Spinal cord (tissue), 10 donors: Measurements from ENCODE around the gene SVOPL. TPM values are rescaled to one million over a fixed set of nuclear protein-coding genes. Genes with fewer than 3 reads are reported as not detected.

Experiments
- DNase-seq, 6 donors: peaks; one replicate each; pipeline versions ENCODE4 v3.0.0 to v3.0.0-alpha.2; 2013 to 2015; ENCODE audit warnings: low spot score in 6 of 6, low read depth in 4 of 6
- H3K27ac ChIP-seq: one replicate; pipeline ENCODE4 v1.5.1; 2013; ENCODE audit warnings: low read depth, low read length, control low read depth
- H3K27me3 ChIP-seq: one replicate; pipeline ENCODE4 v1.6.1; 2013; ENCODE audit warnings: low read length; ENCODE audit not compliant: control insufficient read depth, insufficient read depth
- H3K36me3 ChIP-seq: one replicate; pipeline ENCODE4 v1.6.1; 2013; ENCODE audit warnings: low read length; ENCODE audit not compliant: control insufficient read depth, insufficient read depth
- H3K4me1 ChIP-seq: one replicate; pipeline ENCODE4 v1.6.1; 2013; ENCODE audit warnings: low read length; ENCODE audit not compliant: control insufficient read depth, insufficient read depth
- H3K4me3 ChIP-seq: one replicate; pipeline ENCODE4 v1.5.1; 2013; ENCODE audit warnings: low read depth, low read length, control low read depth
- H3K9me3 ChIP-seq: one replicate; pipeline ENCODE4 v1.6.1; 2013; ENCODE audit warnings: low read length; ENCODE audit not compliant: control insufficient read depth, insufficient read depth
- WGBS: methylation state at CpG from one replicate; pipeline ENCODE4 v1.1.5; 2013; ENCODE audit warnings: missing lambda C conversion rate; ENCODE audit not compliant: insufficient coverage; 5-methylcytosine and 5-hydroxymethylcytosine counted together
- polyA plus RNA-seq, 2 donors: library from polyadenylated mRNA; unstranded; fragments of 120-200 nt; gene quantifications; one replicate each; pipeline ENCODE4 v1.2.1, GENCODE V29; 2013; ENCODE audit not compliant: insufficient read length in 2 of 2
- total RNA-seq, 2 donors: library from RNA; depleted of rRNA in 1 of 2; stranded (reverse); fragments of 120-200 nt in 1 of 2; fragments of >200 nt in 1 of 2; gene quantifications; one replicate each; pipeline versions ENCODE4 v1.2.3 to v1.2.4, GENCODE V29; 2013 to 2014
- donor health status: healthy.

SVOPL gene
- total and polyA plus RNA-seq, 4 donors = 0.60 to 1.6 (median 0.97) TPM

GRCh38 chr7:138579671-138580070 lies 121.5 kb downstream of the SVOPL start:
- Histone ChIP-seq H3K9me3 (no peaks in the 10 kb centered on the region), H3K36me3 (peaks cover 9% of the 10 kb centered on the region), H3K27ac (no peak overlapping the region), H3K27me3 (no peaks in the 10 kb centered on the region), H3K4me3 (no peak overlapping the region), H3K4me1 (no peaks in the 10 kb centered on the region)
- 100% methylated on average over 1 of the region's 3 CpGs for WGBS
- no peak for DNase-seq

- no CpG with 5 or more reads among the region's 1 CpG for WGBS
Observed at GRCh38 chr7:138579136-138579535, 122.0 kb downstream of the SVOPL start.

GRCh38 chr7:138575897-138576428 lies 125.2 kb downstream of the SVOPL start:
- H3K36me3 ChIP-seq = peaks cover 14% of the 10 kb centered on the region
- H3K4me1 ChIP-seq = no peaks in the 10 kb centered on the region
- no peaks in the 10 kb centered on the region for H3K27me3 ChIP-seq
- H3K27ac ChIP-seq = no peak overlapping the region
- WGBS = no CpG with 5 or more reads among the region's 5 CpGs
- no peak overlapping the region for H3K4me3 ChIP-seq
- DNase-seq = no peak
- H3K9me3 ChIP-seq = no peaks in the 10 kb centered on the region

More at GRCh38 chr7:138579136-138579535, 122.0 kb downstream of the SVOPL start:
- DNase-seq = no peak
- no peaks in the 10 kb centered on the region for H3K4me1 ChIP-seq
- no peaks in the 10 kb centered on the region for H3K9me3 ChIP-seq
- no peak overlapping the region for H3K27ac ChIP-seq
- peaks cover 9% of the 10 kb centered on the region for H3K36me3 ChIP-seq
- no peaks in the 10 kb centered on the region for H3K27me3 ChIP-seq
- no peak overlapping the region for H3K4me3 ChIP-seq

GRCh38 chr7:138573741-138574140 lies 127.4 kb downstream of the SVOPL start:
- Histone ChIP-seq H3K4me3 (no peak overlapping the region), H3K27me3 (no peaks in the 10 kb centered on the region), H3K36me3 (peaks cover 15% of the 10 kb centered on the region), H3K9me3 (no peaks in the 10 kb centered on the region), H3K27ac (no peak overlapping the region), H3K4me1 (no peaks in the 10 kb centered on the region)
- DNase-seq = no peak
- 83% methylated on average over 4 of the region's 4 CpGs for WGBS

- Histone ChIP-seq H3K27ac (no peak overlapping the region), H3K9me3 (no peaks in the 10 kb centered on the region), H3K27me3 (no peaks in the 10 kb centered on the region), H3K36me3 (peaks cover 24% of the 10 kb centered on the region), H3K4me1 (no peaks in the 10 kb centered on the region), H3K4me3 (no peak overlapping the region)
- 100% methylated on average over 3 of the region's 4 CpGs for WGBS
- no peak for DNase-seq
Observed at GRCh38 chr7:138570715-138571114, 130.4 kb downstream of the SVOPL start.

- H3K36me3 ChIP-seq = peaks cover 36% of the 10 kb centered on the region
- peaks cover 9% of the 10 kb centered on the region for H3K9me3 ChIP-seq
- DNase-seq = no peak
- no peak overlapping the region for H3K4me3 ChIP-seq
- WGBS = no CpG with 5 or more reads among the region's 3 CpGs
- H3K27me3 ChIP-seq = no peaks in the 10 kb centered on the region
- H3K4me1 ChIP-seq = no peaks in the 10 kb centered on the region
- no peak overlapping the region for H3K27ac ChIP-seq
Observed at GRCh38 chr7:138569418-138569817, 131.7 kb downstream of the SVOPL start.

- no peak for DNase-seq
- Histone ChIP-seq H3K27me3 (no peaks in the 10 kb centered on the region), H3K9me3 (peaks cover 12% of the 10 kb centered on the region), H3K4me3 (no peak overlapping the region), H3K27ac (no peak overlapping the region), H3K36me3 (peaks cover 44% of the 10 kb centered on the region), H3K4me1 (no peaks in the 10 kb centered on the region)
- no CpG with 5 or more reads among the region's 2 CpGs for WGBS
Observed at GRCh38 chr7:138568655-138569054, 132.5 kb downstream of the SVOPL start.

- Histone ChIP-seq H3K4me3 (no peak overlapping the region), H3K36me3 (peaks cover 40% of the 10 kb centered on the region), H3K27me3 (no peaks in the 10 kb centered on the region), H3K9me3 (peaks cover 12% of the 10 kb centered on the region), H3K4me1 (no peaks in the 10 kb centered on the region), H3K27ac (no peak overlapping the region)
- no peak for DNase-seq
- WGBS = 93% methylated on average over 5 of the region's 8 CpGs
Observed at GRCh38 chr7:138565451-138566114, 135.6 kb downstream of the SVOPL start.

GRCh38 chr7:138565071-138565450 lies 136.1 kb downstream of the SVOPL start:
- Histone ChIP-seq H3K36me3 (peaks cover 40% of the 10 kb centered on the region), H3K4me3 (no peak overlapping the region), H3K27ac (no peak overlapping the region), H3K4me1 (no peaks in the 10 kb centered on the region), H3K27me3 (no peaks in the 10 kb centered on the region), H3K9me3 (peaks cover 12% of the 10 kb centered on the region)
- no peak for DNase-seq
- 100% methylated on average over 6 of the region's 8 CpGs for WGBS

GRCh38 chr7:138564365-138564764 lies 136.8 kb downstream of the SVOPL start:
- H3K36me3 ChIP-seq = peaks cover 41% of the 10 kb centered on the region

More at GRCh38 chr7:138564365-138564764, 136.8 kb downstream of the SVOPL start:
- DNase-seq = no peak
- Histone ChIP-seq H3K27ac (no peak overlapping the region), H3K9me3 (peaks cover 12% of the 10 kb centered on the region), H3K4me3 (no peak overlapping the region), H3K4me1 (no peaks in the 10 kb centered on the region), H3K27me3 (no peaks in the 10 kb centered on the region)
- WGBS = 100% methylated on average over 4 of the region's 5 CpGs
